AG04449 (cell line): Measurements from ENCODE around the gene TBL2.
A peak's percentile ranks its signal among the peaks of the same experiment; 100 is the strongest.

Experiments
- CTCF ChIA-PET: fragments of 350-600 bp; formaldehyde crosslinking; extraction: SDS; loops from one replicate; lab custom pipeline; 2021; ENCODE audit warnings: antibody characterized with exemption; lab: Yijun Ruan, JAX
- POLR2A ChIA-PET: fragments of 400-600, 350-600 bp; formaldehyde crosslinking; extraction: SDS; loops from one replicate; lab custom pipeline; 2020; ENCODE audit warnings: antibody characterized with exemption, inconsistent platforms; lab: Yijun Ruan, JAX
- DNase-seq: peaks from one replicate; pipeline ENCODE4 v3.0.0-alpha.2; 2010; ENCODE audit warnings: low read depth, low spot score
- H3K4me3 ChIP-seq: 2 replicates; pipeline ENCODE4 v1.5.1; 2011; ENCODE audit warnings: low read depth, mild to moderate bottlenecking, control low read depth, low read length
- TF ChIP-seq, protein P1 (sequence below): IDR thresholded peaks from one replicate; pipeline ENCODE4 v1.5.1; 2011; ENCODE audit warnings: mild to moderate bottlenecking, moderate library complexity, low read length, control low read depth, inconsistent platforms; ENCODE audit not compliant: insufficient read depth; ENCODE audit errors: missing control alignments

The TBL2 gene, protein sequence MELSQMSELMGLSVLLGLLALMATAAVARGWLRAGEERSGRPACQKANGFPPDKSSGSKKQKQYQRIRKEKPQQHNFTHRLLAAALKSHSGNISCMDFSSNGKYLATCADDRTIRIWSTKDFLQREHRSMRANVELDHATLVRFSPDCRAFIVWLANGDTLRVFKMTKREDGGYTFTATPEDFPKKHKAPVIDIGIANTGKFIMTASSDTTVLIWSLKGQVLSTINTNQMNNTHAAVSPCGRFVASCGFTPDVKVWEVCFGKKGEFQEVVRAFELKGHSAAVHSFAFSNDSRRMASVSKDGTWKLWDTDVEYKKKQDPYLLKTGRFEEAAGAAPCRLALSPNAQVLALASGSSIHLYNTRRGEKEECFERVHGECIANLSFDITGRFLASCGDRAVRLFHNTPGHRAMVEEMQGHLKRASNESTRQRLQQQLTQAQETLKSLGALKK

DNA sequence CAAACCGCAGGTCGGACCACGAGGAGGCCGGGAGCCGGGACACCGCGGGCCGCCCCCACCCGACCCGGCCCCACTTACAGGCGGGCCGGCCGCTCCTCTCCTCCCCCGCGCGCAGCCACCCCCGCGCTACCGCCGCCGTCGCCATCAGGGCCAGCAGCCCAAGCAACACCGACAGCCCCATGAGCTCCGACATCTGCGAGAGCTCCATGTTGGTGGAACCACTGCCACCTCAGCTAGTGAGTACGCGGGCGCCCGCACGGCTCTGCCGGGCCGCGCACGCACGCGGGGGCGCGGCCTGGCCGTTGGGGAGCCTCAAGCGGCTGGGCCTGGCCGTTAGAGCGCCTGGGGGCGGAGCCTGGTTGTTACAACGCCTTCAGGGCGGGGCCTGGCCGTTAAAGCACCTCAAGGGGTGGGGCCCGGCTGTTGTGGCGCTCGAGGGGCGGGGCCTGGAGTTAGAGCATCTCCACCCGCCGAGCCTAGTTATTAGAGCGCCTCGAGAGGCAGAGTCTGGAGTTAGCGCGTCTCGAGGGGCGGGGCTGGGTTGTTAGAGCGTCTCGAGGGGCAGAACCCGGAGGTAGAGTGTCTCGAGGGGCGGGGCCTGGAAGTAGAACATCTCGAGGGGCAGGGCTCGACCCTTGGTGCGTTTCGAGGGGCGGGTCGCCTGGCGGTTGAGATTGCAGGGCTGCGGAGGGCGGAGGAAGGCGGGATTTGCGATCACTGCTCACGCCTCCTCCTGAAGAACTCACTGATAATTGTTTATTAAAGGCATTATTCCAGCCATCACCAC is at the start of gene TBL2:
TBL2 (minus strand) TSS at position 238 of the 787 bp plus-strand sequence; CDS start at position 208, 30 bp downstream.
- ChIA-PET CTCF (interaction anchor here (1.6 to 2.9 kb wide), 3 partner anchors 9 to 28 kb away, joined by 6 to 14 read pairs (median 11); no protein-coding TSS in a partner anchor), POLR2A (interaction anchor here (0.8 to 1.4 kb wide), 6 partner anchors 11 to 46 kb away, joined by 3 to 9 read pairs (median 4); partner anchors contain the start of gene BCL7B)
- peak within 1 kb of the TSS; percentile 91 for H3K4me3 ChIP-seq
- DNase-seq = peak; percentile 77
- TF ChIP-seq, protein P1, sequence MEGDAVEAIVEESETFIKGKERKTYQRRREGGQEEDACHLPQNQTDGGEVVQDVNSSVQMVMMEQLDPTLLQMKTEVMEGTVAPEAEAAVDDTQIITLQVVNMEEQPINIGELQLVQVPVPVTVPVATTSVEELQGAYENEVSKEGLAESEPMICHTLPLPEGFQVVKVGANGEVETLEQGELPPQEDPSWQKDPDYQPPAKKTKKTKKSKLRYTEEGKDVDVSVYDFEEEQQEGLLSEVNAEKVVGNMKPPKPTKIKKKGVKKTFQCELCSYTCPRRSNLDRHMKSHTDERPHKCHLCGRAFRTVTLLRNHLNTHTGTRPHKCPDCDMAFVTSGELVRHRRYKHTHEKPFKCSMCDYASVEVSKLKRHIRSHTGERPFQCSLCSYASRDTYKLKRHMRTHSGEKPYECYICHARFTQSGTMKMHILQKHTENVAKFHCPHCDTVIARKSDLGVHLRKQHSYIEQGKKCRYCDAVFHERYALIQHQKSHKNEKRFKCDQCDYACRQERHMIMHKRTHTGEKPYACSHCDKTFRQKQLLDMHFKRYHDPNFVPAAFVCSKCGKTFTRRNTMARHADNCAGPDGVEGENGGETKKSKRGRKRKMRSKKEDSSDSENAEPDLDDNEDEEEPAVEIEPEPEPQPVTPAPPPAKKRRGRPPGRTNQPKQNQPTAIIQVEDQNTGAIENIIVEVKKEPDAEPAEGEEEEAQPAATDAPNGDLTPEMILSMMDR = peak; percentile 30

DNA sequence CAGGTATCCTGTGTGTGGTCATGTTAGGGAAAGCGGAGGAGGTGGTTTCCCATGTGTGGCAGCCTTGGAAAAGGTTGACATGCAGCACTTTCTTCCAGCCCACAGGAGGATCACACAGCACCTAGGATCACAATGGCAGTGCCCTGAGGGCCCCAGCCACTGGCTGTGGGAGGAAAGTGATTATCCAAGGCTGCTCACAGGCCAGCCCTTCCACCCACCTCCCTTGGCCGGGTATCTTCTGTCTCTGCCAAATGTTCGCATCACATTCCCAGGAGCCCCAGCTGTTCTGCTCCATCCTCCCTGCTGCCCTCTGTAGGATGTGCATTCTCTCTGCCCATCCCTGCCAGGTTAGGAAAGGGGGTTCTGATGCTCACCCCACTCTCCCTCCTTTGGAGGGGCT is 48.4 kb upstream of the TBL2 start:
- ChIA-PET CTCF (interaction anchor here (1.1 to 4.2 kb wide), 5 partner anchors 12 to 99 kb away, joined by 3 to 24 read pairs (median 13); partner anchors contain the start of gene VPS37D), POLR2A (no interaction called here)
- DNase-seq = no peak
- TF ChIP-seq, protein P1 = no peak
- no peak overlapping the region for H3K4me3 ChIP-seq

DNA sequence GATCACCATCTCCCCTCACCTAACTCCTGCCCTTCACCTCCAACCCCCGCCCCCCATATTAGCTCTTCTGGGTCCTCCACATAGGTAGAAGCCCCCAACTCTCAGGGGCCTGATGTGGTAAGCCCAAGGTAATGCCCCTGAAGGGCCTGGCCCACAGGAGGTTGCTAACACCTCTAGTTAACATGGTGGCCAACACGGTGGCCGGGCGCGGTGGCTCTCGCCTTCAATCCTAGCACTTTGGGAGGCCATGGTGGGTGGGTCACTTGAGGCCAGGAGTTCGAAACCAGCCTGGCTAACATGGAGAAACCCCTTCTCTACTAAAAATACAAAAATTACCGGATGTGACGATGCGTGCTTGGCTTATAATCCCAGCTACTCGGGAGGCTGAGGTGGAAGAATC is 46.9 kb upstream of the TBL2 start:
- ChIA-PET POLR2A (no interaction called here), CTCF (interaction anchor here (1.0 to 3.0 kb wide), 7 partner anchors 10 to 103 kb away, joined by 3 to 23 read pairs (median 4); partner anchors contain the start of gene VPS37D)
- no peak for DNase-seq
- H3K4me3 ChIP-seq = no peak overlapping the region
- TF ChIP-seq, protein P1 = no peak

DNA sequence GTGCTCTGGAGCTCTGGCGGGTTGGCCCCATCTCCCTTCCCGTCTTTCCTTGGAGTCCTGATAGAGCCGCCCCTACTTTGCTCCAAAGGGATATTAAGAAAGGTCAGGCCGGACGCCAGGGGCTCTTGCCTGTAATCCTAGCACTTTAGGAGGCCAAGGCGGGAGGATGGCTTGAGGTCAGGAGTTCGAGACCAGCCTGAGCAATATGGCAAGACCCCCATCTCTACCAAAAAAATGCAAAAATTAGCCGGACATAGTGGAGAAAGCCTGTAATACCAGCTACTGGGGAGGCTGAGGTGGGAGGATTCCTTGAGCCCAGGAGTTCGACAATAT is 46.3 kb upstream of the TBL2 start:
- POLR2A ChIA-PET = no interaction called here
- DNase-seq = no peak
- CTCF ChIA-PET = interaction anchor here (1.0 to 3.0 kb wide), 4 partner anchors 10 to 104 kb away, joined by 3 to 23 read pairs (median 8); no protein-coding TSS in a partner anchor
- H3K4me3 ChIP-seq = no peak overlapping the region; the same call in 1 of the 2 replicates
- TF ChIP-seq, protein P1 = no peak

DNA sequence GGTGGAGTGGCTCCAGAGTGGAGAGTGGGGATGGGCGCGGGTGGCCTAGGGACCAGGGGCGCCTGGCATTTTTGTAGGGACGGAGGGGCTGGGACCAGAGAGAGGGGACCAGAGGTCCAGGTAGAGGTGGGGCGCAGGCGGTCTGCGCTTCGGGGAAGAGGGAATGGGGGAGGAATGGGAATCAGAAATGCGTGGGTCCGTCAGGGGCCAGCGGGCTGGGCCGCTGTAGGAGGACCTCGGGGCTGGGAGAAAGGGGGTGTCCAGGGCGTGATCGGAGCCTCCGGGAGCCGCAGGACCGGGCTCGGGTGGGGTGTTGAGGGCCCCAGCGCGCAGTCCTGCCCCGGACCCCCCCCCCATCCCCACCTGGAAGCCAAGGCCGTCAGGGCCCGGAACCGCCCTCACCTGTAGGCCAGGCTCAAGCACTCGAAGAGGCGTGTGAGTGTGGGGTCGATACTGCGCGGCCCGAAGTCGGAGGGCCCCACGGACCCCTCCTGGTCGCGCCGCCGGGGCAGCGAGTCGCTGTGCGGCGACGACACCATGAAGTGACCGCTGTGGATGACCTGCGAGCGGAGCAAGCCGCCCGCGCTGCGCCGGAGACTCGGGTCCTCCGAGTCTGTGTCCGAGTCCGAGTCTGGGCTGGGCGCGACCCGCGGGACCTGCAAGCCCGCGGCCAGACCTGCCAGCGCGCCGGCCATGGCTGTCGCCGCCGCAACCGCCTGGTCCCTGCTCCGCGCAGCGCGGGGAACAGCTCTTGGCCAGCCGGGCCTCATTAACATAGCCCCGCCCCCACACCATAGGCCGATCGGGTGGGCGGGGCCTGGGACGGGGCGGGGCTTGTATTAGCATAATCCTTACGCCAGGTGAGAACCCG is 45.7 kb upstream of the TBL2 start, which contains the start of gene MLXIPL:
MLXIPL (minus strand) TSS at position 725 of the 871 bp plus-strand sequence; CDS start at position 695, 30 bp downstream.
- no peak for DNase-seq
- peak within 1 kb of the TSS; percentile 41 for H3K4me3 ChIP-seq

More for the DNA sequence above, 45.7 kb upstream of the TBL2 start, which contains the start of gene MLXIPL:
- CTCF ChIA-PET = interaction anchor here (1.0 to 5.0 kb wide), 5 partner anchors 9 to 104 kb away, joined by 3 to 50 read pairs (median 13); no protein-coding TSS in a partner anchor
- POLR2A ChIA-PET = no interaction called here
- TF ChIP-seq, protein P1 = no peak
